ENCODE measurements around the gene OR10A2.
"Not testable (repeated sequence)": the region's sequence is repeated elsewhere in the genome, so short reads cannot be mapped to it uniquely, and the experiment has no call there.

The OR10A2 gene

DNA sequence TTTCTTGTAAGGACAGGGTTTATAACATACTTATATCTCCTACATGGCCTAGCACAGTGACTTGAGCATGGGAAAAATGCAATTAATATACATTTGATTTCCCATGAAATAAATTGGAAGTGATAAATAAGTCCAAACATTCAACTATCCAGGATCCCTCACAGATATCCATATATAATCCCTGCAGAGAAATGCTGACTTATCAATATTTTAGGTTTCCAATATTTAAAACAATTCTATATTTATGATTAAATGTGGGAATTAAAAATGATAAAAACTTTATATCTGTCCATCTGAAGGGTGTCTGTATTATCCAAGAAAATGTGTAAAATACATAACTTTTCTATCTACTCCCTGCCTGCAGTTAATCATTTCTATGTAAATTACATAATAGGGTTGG is 19.9 kb downstream of the OR10A2 start:
- no peak for DNase-seq (ENCODE audit: extremely low read depth, low read depth)
- TF ChIP-seq CTCF (IDR thresholded peaks at IDR 0.05; ENCODE audit: low read depth, low read length): no peak

- DNase-seq (ENCODE audit: extremely low read depth, low read depth): not testable (repeated sequence)
Observed at GRCh38 chr11:6887711-6888110, 24.9 kb downstream of the OR10A2 start.

DNA sequence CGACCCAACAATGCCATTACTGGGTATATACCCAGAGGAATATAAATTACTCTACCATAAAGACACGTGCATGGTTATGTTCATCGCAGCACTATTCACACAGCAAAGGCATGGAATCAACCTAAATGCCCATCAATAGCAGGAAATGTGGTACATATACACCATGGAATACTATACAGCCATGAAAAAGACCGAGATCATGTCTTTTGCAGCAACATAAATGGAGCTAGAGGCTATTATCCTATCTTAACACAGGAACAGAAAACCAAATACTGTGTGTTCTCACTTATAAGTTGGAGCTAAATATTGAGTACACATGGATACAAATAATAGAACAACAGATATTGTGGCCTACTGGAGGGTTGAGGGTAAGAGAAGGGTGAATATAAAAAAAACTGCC is 26.0 kb downstream of the OR10A2 start:
- no peak for TF ChIP-seq CTCF (IDR thresholded peaks at IDR 0.05; ENCODE audit: low read depth, low read length)
- DNase-seq (ENCODE audit: extremely low read depth, low read depth): no peak

GRCh38 chr11:6889835-6890234 is 27.0 kb downstream of the OR10A2 start:
- no peak for DNase-seq (ENCODE audit: extremely low read depth, low read depth)
- no peak for TF ChIP-seq CTCF (IDR thresholded peaks at IDR 0.05; ENCODE audit: low read depth, low read length)

- TF ChIP-seq CTCF (IDR thresholded peaks at IDR 0.05; ENCODE audit: low read depth, low read length): no peak
- no peak for DNase-seq (ENCODE audit: extremely low read depth, low read depth)
Observed at GRCh38 chr11:6892400-6892799, 29.5 kb downstream of the OR10A2 start, which contains the start of gene OR2D2. OR2D2 (minus strand) TSS chr11:6892500; CDS start chr11:6892500, 0 bp downstream.

- DNase-seq (ENCODE audit: extremely low read depth, low read depth): no peak
- no peak for TF ChIP-seq CTCF (IDR thresholded peaks at IDR 0.05; ENCODE audit: low read depth, low read length)
Observed at GRCh38 chr11:6894097-6894496, 31.2 kb downstream of the OR10A2 start.

GRCh38 chr11:6895010-6895409 is 32.2 kb downstream of the OR10A2 start:
- TF ChIP-seq CTCF (IDR thresholded peaks at IDR 0.05; ENCODE audit: low read depth, low read length): no peak
- no peak for DNase-seq (ENCODE audit: extremely low read depth, low read depth)

DNA sequence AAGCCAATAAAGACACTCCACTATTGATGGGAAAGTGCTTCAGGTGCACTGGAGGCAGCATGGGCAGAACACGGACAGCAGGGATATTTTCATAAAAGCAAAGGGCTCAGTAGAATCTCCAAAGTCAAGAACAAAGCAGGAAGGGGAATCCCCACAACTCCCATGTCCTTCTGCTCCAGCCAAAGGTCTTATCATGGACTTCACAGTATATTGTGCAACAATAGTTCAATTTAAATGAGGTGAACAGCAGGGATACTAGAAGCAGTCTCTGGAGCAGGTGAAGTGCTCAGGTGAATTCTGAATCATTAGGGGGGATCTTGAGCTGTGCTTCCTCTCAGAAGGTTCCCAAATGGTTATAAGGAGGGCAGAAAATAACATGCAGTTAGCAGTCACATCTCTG is 36.1 kb downstream of the OR10A2 start:
- DNase-seq (ENCODE audit: extremely low read depth, low read depth): no peak
- no peak for TF ChIP-seq CTCF (IDR thresholded peaks at IDR 0.05; ENCODE audit: low read depth, low read length)
